Spinal cord (tissue), 10 donors: ENCODE data around the gene HYAL3. TPM values are rescaled to one million over a fixed set of nuclear protein-coding genes. Genes with fewer than 3 reads are reported as not detected.

Experiments used
- DNase-seq, 6 donors: peaks; one replicate each; pipeline versions ENCODE4 v3.0.0 to v3.0.0-alpha.2; 2013 to 2015; ENCODE audit warnings: low spot score in 6 of 6, low read depth in 4 of 6
- H3K27ac ChIP-seq: one replicate; pipeline ENCODE4 v1.5.1; 2013; ENCODE audit warnings: low read depth, low read length, control low read depth
- H3K27me3 ChIP-seq: one replicate; pipeline ENCODE4 v1.6.1; 2013; ENCODE audit warnings: low read length; ENCODE audit not compliant: control insufficient read depth, insufficient read depth
- H3K36me3 ChIP-seq: one replicate; pipeline ENCODE4 v1.6.1; 2013; ENCODE audit warnings: low read length; ENCODE audit not compliant: control insufficient read depth, insufficient read depth
- H3K4me1 ChIP-seq: one replicate; pipeline ENCODE4 v1.6.1; 2013; ENCODE audit warnings: low read length; ENCODE audit not compliant: control insufficient read depth, insufficient read depth
- H3K4me3 ChIP-seq: one replicate; pipeline ENCODE4 v1.5.1; 2013; ENCODE audit warnings: low read depth, low read length, control low read depth
- H3K9me3 ChIP-seq: one replicate; pipeline ENCODE4 v1.6.1; 2013; ENCODE audit warnings: low read length; ENCODE audit not compliant: control insufficient read depth, insufficient read depth
- WGBS: methylation state at CpG from one replicate; pipeline ENCODE4 v1.1.5; 2013; ENCODE audit warnings: missing lambda C conversion rate; ENCODE audit not compliant: insufficient coverage; 5-methylcytosine and 5-hydroxymethylcytosine counted together
- polyA plus RNA-seq, 2 donors: library from polyadenylated mRNA; unstranded; fragments of 120-200 nt; gene quantifications; one replicate each; pipeline ENCODE4 v1.2.1, GENCODE V29; 2013; ENCODE audit not compliant: insufficient read length in 2 of 2
- total RNA-seq, 2 donors: library from RNA; depleted of rRNA in 1 of 2; stranded (reverse); fragments of 120-200 nt in 1 of 2; fragments of >200 nt in 1 of 2; gene quantifications; one replicate each; pipeline versions ENCODE4 v1.2.3 to v1.2.4, GENCODE V29; 2013 to 2014
- donor health status: healthy.

HYAL3 gene
- total and polyA plus RNA-seq, 4 donors: 4.2 to 14.2 (median 11.9) TPM

DNA sequence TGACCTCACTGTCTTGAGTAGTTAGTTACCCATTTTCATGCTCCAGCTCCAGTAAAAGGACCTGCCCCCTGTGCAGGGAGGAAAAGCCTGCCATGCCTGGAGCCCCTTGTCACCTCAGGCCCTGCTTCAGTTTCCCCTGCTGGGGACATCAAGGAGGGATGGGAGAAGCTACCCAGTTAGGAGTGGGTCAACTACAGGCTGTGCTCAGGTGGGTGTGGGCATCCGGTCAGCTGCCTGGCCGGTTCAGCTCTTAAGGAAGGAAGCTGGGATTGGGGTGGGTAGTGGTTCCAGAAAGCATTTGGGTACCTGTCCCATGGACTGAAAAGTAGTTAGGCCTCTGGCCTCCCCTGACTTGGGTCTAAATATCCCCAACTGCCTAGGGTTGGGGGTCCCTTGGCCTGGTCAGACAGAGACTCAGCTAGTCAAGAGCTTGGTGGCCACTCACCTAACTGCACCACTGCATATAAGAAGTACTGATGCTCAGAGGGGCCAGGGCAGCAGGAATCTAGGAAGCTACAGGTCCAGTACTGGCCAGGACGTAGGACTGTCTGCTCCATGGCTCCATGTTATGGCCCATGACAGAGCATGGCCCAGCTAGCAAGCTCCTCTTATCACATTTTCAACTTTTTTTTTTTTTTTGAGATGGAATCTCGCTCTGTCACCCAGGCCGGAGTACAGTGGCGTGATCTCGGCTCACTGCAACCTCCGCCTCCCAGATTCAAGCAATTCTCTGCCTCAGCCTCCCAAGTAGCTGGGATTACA is 19.8 kb downstream of the HYAL3 start:
- no peak overlapping the region for H3K4me3 ChIP-seq
- WGBS: 100% methylated on average over 3 of the region's 8 CpGs
- no peak overlapping the region for H3K27ac ChIP-seq
- H3K36me3 ChIP-seq: peaks cover 18% of the 10 kb centered on the region
- DNase-seq: no peak
- H3K27me3 ChIP-seq: peaks cover 27% of the 10 kb centered on the region
- H3K9me3 ChIP-seq: no peaks in the 10 kb centered on the region
- H3K4me1 ChIP-seq: peaks cover 24% of the 10 kb centered on the region

- H3K4me3 ChIP-seq: no peak within 1 kb of the TSS
- DNase-seq: no peak
Observed at GRCh38 chr3:50278880-50279224, 20.4 kb downstream of the HYAL3 start, which contains the start of gene LSMEM2. Gene LSMEM2, plus strand, starts transcription at chr3:50279087. Its CDS starts 27 bp downstream, at chr3:50279114.

DNA sequence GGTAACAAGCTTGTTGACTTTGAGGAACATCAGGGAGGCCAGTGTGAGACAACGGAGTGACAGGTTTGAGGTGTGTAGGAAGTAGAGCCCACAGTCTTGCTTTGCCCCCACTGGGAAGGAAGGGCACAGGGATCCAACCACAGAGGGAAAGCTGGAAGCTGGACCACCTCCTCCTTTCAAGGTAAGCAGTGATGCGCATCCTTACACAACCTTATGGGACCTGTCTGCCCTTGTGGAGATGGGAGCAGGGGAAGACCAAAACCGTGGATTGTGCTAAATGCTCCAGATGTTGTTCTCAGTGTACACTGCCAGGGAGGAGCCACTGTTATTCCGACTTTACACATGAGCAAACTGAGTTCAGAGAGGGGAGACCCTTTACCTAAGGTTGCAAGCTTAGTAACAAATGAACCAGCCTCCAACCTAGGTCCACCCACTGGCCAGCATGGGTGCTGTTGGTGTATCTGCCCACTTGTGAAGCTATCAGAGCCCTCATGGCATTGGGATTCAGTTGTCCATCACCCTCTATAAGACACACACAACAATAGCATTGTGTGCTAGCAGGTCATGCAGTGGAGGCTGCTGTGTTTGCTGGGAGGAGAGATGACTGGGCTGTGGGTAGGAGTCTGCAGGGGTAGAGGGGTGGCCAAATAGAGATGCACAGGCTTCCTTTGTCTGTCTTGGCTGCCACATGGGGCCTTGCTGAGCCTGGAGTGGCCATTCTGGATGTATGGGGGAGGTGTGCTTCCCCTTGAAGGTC is 20.9 kb downstream of the HYAL3 start:
- H3K36me3 ChIP-seq: peaks cover 19% of the 10 kb centered on the region
- no peak overlapping the region for H3K27ac ChIP-seq
- peaks cover 35% of the 10 kb centered on the region for H3K4me1 ChIP-seq
- H3K27me3 ChIP-seq: peaks cover 39% of the 10 kb centered on the region
- no peaks in the 10 kb centered on the region for H3K9me3 ChIP-seq
- WGBS: 94% methylated on average over 3 of the region's 4 CpGs
- H3K4me3 ChIP-seq: no peak overlapping the region
- DNase-seq: no peak

More at GRCh38 chr3:50278880-50279224, 20.4 kb downstream of the HYAL3 start, which contains the start of gene LSMEM2:
- Histone ChIP-seq H3K27ac (no peak within 1 kb of the TSS), H3K27me3 (peaks cover 33% of the 10 kb centered on the region), H3K9me3 (no peaks in the 10 kb centered on the region), H3K4me1 (peaks cover 29% of the 10 kb centered on the region), H3K36me3 (peaks cover 18% of the 10 kb centered on the region)
- WGBS: 50% methylated on average over 2 of the region's 2 CpGs

DNA sequence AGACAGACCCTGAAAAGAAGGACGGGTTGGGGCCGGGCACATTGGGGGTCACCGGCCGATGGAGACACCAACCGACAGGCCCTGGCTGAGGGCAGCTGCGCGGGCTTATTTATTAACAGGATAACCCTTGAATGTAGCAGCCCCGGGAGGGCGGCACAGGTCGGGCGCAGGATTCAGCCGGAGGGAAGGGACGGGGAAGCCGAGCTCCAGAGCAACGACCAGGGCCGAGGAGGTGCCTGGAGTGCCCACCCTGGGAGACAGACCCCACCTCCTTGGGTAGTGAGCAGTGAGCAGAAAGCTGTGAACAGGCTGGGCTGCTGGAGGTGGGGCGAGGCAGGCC is 22.5 kb downstream of the HYAL3 start:
- H3K4me3 ChIP-seq: no peak overlapping the region
- WGBS: 70% methylated on average over 17 of the region's 17 CpGs
- H3K36me3 ChIP-seq: peaks cover 20% of the 10 kb centered on the region
- peaks cover 43% of the 10 kb centered on the region for H3K4me1 ChIP-seq
- no peaks in the 10 kb centered on the region for H3K9me3 ChIP-seq
- DNase-seq: no peak
- H3K27ac ChIP-seq: no peak overlapping the region
- H3K27me3 ChIP-seq: peaks cover 43% of the 10 kb centered on the region

DNA sequence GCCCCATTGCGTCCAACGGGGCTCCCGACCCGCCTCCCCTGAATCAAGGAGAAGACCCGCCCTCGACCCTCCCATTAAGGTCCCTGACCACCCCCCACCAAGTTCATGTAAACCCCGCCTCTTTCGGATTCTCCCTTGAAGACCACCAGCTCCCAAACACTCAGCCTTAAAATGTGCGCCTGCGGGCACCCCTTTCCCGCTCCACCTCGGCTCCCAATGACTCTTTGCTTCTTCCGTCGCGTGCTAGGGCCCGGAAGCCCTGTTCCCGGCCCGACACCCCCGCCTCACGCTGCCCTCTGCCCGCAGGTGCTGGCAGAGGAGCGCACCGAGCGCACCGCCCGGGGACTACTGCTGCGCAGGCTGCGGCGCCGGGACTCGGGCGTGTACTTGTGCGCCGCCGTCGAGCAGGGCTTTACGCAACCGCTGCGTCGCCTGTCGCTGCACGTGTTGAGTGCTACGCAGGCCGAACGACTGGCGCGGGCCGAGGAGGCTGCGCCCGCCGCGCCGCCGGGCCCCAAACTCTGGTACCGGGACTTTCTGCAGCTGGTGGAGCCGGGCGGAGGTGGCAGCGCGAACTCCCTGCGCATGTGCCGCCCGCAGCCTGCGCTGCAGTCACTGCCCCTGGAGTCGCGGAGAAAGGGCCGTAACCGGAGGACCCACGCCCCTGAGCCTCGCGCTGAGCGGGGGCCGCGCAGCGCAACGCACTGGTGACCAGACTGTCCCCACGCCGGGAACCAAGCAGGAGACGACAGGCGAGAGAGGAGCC is 23.0 kb downstream of the HYAL3 start:
- no peak for DNase-seq
- H3K27ac ChIP-seq: no peak overlapping the region

GRCh38 chr3:50275141-50275995 is 23.8 kb downstream of the HYAL3 start:
- H3K4me3 ChIP-seq: no peak overlapping the region
- peaks cover 43% of the 10 kb centered on the region for H3K27me3 ChIP-seq
- H3K36me3 ChIP-seq: peaks cover 30% of the 10 kb centered on the region
- 14% methylated on average over 65 of the region's 65 CpGs for WGBS
- no peak for DNase-seq
- H3K4me1 ChIP-seq: peaks cover 55% of the 10 kb centered on the region
- H3K9me3 ChIP-seq: no peaks in the 10 kb centered on the region
- no peak overlapping the region for H3K27ac ChIP-seq

More for the DNA sequence above, 23.0 kb downstream of the HYAL3 start:
- Histone ChIP-seq H3K9me3 (no peaks in the 10 kb centered on the region), H3K4me1 (peaks cover 47% of the 10 kb centered on the region), H3K36me3 (peaks cover 22% of the 10 kb centered on the region), H3K27me3 (peaks cover 43% of the 10 kb centered on the region), H3K4me3 (no peak overlapping the region)
- 24% methylated on average over 79 of the region's 79 CpGs for WGBS

GRCh38 chr3:50274371-50275104 is 24.7 kb downstream of the HYAL3 start:
- WGBS: 17% methylated on average over 18 of the region's 26 CpGs
- H3K36me3 ChIP-seq: peaks cover 34% of the 10 kb centered on the region
- no peak overlapping the region for H3K4me3 ChIP-seq
- no peak overlapping the region for H3K27ac ChIP-seq
- H3K27me3 ChIP-seq: peaks cover 43% of the 10 kb centered on the region
- H3K9me3 ChIP-seq: no peaks in the 10 kb centered on the region
- peak in 1 of 6 donors; percentile 39 for DNase-seq
- H3K4me1 ChIP-seq: peaks cover 63% of the 10 kb centered on the region

DNA sequence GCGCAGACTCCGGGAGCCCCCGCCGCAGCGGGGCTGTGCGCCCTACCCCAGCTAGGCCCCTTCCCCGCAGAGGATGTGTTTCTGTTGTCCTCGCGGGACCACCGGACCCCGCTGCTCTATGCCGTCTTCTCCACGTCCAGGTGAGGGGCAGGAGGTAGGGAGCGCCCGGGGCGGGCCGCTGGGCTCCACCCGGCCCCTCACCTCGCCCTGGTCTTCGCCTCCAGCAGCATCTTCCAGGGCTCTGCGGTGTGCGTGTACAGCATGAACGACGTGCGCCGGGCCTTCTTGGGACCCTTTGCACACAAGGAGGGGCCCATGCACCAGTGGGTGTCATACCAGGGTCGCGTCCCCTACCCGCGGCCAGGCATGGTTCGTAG is 25.5 kb downstream of the HYAL3 start:
- Histone ChIP-seq H3K27me3 (peaks cover 43% of the 10 kb centered on the region), H3K9me3 (no peaks in the 10 kb centered on the region), H3K4me3 (peak overlapping the region; percentile 42), H3K27ac (peak overlapping the region; percentile 64), H3K4me1 (peaks cover 66% of the 10 kb centered on the region), H3K36me3 (peaks cover 34% of the 10 kb centered on the region)
- no peak for DNase-seq
- WGBS: 34% methylated on average over 26 of the region's 31 CpGs
